NCI-H1105 (cell line): ENCODE measurements around the gene KRT83.

Experiments used
- DNase-seq: peaks from one replicate; lab custom pipeline; 2025; lab: John Stamatoyannopoulos, UW

KRT83 gene

DNA sequence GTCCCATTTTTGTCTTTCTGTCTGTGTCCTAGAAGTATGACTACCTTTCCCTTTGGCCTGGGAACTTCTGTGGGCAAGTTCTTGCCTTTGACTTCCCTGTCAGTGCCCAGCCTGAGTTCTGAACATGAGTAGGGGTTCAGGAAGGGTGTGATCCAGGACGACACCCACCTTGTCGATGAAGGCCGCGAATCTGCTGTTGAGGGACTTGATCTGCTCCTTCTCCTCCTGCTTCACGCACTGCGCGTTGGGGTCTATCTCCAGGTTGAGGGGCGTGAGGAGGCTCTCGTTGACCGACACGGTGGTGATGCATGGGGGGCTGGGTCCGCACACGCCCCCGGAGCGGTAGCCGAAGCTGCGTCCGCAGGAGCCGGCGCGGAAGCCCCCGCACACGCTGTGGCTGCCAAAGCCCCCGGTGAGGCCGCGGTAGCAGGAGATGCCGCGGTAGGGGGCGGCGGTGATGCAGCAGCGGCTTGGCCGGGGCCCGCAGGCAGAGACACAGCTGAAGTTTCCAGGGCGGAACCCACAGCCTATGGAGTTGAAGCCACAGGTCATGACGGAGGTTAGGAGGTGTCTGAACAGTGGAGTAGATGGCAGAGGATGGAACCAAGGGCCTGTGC, at the start of gene KRT83:
KRT83 (minus strand) TSS at position 615 of the 617 bp plus-strand sequence; CDS start at position 552, 63 bp downstream.
- no peak for DNase-seq

DNA sequence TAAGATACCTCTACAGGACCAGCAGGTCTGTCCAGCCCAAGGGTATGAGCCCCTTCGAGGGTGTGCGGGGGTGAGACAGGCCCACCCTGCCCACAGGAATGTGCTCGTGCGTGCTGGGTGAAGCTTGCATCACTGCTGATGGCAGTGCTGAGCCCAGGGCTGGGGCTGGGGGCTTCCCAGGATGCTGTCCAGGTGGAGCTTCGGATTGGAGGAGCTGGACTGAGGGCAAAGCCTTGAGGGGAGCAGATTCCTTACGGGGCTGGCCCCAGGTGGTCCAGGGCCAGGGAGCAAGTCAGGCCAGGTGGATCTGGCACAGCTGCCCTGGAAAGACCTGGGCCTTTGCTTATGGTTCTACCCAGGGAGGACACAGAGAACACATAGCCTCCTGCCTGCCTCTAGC, 48.6 kb upstream of the KRT83 start:
- DNase-seq = no peak

DNA sequence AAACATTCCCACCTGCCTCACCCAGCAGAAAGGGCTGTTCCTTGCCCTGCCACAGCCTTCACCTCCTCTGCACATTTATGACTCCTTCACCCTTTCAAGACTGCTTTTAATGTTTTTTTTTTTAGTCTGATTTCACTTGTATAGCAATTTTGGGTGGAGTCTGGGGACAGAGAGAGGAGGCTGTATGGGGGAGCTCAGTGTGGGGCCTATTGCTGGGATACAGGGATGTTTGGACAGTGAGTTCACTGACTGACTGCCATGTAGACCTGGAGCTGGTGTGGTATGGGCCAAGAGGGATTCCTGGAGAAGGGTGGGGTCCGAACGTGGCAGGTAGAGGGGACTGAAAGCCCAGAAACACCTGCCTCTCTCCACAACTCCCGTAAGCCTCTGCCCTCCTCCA, 48.0 kb upstream of the KRT83 start:
- DNase-seq = no peak

DNA sequence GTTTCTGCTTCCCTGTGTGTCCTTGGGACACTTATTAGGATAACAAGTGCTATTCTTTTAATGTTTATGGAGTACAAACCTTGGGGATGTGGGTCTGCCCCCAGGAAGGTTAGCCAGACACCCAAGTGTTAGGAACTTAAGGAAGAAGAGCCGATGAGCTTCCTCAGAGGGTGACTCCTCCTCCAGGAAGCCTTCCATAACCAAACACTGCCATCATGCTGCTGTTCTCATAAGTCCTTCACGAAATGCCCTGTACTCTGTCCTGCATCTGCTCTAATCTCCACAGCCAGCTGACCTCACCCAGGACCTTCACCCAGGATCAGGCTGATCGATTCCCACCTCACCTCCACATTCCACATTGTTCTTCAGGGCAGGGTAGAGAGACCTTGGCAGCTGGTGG, 47.3 kb upstream of the KRT83 start:
- no peak for DNase-seq

DNA sequence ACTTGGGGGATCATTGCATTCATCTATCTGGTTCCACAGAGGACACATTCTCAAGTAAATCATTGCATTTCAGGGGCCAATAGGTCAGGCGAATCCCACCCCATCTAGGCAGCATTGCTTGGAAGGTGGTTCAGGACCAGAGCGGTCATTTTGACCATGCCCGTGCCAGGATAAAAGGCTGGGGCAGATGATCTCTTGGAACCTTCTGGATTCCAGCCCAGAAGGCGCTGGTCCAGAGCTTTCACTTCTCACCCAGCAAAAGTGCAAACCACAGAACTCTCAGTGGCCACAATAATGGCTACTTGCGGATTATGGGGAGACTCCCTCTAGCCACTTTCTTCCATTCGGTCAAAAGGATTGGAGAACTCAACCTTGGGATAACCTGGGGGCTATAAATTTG, 46.7 kb upstream of the KRT83 start:
- DNase-seq = no peak

DNA sequence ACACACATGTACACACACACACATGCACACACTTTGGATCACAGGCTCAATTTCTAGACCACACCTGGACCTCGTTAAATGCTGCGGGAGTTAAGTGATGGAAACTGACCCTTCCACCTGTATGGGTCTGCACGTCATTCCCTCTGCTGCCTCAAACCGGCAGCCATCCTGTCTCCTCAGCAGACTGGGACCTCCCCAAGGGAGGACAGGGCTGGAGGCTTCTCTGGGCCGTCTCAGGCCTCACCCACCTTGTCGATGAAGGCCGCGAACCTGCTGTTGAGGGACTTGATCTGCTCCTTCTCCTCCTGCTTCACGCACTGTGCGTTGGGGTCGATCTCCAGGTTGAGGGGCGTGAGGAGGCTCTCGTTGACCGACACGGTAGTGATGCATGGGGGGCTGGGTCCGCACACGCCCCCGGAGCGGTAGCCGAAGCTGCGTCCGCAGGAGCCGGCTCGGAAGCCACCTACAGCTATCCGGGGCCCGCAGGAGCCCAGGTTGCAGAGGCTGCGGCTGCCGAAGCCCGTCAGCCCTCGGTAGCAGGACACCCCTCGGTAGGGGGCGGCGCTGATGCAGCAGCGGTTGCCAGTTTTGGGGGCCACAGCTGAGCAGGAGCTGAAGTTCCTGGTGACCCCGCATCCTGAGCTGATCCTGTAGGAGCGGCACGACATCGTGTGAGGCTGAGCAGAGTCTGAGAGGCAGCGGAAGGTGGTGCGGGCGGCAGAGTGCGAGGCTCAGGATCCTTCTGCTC, 45.7 kb upstream of the KRT83 start, which contains the start of gene KRT85:
KRT85 (minus strand) TSS at position 744 of the 748 bp plus-strand sequence; CDS start at position 668, 76 bp downstream.
- no peak for DNase-seq

DNA sequence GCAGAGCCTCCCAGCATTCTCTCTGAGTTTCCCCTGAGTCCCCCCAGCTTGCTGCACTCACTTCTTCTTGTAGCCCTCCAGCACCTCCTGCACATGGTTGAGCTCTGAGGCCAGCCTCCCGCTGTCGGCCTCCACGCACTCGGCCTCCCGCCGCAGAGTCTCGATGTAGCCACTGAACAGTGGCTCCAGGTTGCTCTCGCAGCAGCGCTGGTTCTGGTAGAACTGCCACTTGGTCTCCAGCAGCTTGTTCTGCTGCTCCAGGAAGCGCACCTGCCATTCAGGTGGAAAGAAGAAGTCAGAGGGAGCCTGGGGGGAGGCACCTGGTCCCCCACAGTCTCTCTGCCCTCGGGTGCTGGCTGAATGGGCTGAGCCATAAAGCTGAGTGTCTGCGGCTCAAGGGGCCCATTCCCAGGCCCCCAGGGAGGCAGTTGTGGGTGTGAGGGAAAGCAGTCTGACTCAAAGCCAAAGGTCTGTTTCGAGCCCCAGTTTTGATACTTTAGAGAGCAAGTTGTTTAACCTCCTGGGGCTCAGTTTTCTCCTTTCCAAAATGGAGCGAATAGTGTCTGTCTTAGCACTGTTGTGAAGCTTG, 43.8 kb upstream of the KRT83 start:
- no peak for DNase-seq

DNA sequence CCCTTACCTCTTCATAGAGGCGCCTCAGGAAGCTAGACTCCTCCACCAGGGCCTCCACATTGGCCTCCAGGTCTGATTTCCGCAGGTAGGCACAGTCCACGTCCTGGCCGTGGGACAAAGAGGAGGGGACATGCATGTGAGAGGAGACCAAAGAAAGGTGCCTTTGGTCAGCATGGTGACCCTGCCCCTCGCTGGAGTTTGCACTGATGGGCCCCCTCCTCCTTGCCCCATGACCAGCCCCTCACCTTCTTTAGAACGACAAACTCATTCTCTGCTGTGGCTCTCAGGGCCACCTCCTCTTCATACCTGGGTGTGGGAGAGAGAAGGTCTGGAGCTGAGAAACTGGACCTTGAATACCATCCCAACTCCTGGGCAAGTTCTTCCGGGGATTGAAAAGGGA, 42.9 kb upstream of the KRT83 start:
- DNase-seq = no peak

DNA sequence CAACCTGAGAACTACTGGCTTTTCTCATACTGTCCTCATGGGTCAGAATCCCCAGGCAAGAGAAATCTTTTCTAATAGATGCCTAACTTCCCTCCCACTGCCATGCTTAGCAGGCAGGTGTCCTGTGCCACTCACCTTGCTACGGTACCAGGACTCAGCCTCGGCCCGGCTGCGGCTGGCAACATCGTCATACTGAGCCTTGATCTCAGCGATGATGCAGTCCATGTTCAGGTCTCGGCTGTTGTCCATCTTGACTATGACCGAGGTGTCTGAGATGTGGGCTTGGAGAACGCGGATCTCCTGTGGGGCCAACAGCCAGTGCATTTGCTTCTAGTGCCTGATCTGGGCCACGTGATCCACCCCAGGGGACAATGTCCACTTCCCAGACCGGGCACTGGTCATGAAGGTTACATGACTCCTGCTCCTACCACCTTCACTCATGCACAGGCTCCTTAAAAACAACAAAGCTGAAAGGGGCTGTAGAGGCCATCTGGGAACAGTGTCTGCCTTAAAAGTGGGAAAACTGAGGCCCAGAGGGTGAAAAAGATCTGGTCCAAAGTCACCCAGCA, 42.0 kb upstream of the KRT83 start:
- no peak for DNase-seq

DNA sequence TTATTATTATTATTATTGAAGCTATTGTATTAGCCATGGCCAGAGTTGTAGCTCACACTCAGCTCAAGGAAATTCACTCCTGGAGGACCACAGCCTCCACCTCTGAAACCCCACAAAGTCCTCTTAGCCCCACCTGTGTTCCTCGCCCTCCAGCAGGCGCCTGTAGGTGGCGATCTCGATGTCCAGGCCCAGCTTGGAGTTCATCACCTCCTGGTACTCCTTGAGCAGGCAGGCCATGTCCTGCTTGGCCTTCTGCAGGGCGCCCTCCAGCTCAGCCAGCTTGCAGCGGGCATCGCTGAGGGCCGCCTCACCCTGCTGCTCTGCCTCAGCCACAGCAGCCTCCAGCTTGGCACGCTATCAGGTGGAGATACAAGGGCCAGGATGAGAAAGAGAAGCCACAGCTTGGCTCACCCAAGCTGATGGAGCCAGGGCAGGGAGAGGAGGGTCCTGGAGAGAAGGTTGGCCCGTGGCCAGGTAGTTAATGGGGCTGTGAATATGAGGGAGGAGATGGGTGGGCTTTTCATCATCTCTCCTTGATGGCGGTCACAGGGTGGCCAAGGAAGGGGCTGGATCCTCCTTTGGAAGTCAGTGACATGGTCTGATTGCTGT, 41.0 kb upstream of the KRT83 start:
- no peak for DNase-seq

DNA sequence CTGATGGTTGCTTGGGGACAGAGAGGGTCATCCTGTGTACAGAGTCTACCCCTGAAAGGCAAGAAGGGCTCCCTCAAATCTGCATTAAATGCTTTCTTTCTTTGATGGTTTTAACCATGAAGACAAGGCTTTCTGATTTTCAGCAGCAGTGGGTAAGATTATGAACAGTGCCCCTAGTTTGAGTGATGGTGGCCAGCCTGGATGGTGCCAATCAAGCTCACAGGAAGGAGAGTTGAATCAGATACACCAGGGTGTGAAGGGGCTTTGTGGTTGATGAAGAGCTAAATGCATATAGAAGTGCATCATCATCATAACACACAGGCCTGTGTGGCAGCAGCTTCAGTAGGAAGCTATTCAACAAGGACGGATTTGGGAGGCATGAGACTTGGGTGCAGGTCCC, 40.4 kb upstream of the KRT83 start:
- DNase-seq = no peak

DNA sequence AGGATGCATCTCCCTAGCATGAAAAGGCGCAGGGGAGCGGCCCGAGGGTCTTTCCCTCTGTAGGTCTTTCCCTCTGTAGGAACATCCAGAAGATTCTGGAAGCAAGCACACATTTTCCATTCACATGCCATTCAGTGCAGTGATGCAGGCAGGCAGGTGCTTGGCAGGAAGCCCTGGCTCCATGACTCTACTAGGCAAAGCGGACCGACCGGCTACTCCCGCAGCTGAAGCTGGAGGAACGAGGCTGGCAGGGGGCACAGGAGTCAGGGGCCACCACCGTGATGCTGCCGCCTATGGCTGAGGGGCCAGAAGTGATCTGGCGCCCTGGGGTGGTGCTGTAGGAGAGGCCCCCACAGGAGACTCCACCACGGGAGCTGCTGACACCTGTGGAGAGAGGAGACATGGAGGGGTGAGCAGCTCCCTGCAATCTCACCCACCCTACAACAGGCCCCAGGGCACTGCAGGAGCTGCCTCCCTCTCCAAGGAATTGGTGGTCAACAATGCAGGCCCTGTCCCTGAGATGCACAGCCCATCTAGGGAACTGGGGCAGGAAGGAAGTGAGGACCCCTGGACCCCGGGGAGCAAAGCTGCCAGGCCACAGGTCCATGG, 39.6 kb upstream of the KRT83 start:
- no peak for DNase-seq

DNA sequence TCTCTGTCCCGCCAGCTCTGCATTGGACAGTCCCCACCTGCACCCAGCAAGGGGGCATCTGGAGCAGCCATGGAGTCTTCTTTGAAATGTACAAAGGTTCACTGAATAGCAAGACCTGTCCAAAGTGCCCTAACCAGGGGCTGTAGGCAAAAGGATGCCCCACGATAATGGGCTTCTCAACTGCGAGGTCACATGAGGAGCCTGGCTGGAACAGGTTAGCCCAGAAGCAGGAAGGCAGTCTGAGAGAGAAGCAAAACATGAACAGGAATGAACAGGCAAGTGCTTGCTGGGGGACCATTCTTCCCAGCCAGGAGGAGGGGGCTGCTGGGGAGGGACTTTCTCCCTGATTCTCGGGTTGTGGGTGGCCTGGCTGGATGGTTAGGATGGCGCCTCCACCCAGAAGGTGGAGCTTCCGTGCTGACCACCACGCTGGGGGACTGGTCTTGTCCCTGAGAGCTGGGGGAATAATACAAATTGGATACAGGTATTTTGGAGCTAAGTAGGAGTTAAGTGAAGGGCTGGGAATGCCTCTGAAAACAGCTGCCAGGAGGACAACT, 39.0 kb upstream of the KRT83 start:
- DNase-seq = no peak

DNA sequence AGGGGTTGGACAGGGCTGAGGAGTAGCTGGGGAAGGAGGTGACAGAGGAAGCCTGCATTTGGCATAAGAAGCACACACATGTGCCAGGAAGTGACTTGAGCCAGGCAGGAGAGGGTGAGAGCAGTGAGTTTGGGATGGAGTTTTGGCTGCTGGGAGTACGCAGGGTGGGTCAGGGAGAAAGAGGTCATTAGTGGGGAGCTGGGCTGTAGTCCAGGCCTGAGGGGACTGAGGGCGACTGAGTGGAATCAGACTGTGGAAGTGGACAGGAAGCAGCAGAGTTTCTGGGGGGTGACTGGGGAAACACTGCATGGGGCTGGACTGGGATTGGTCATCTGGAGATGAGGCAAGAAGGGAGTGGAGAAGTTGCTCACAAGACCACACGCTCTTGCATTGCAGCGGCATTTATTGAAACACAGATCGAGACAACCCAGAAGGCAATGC, 38.4 kb upstream of the KRT83 start:
- DNase-seq = no peak

DNA sequence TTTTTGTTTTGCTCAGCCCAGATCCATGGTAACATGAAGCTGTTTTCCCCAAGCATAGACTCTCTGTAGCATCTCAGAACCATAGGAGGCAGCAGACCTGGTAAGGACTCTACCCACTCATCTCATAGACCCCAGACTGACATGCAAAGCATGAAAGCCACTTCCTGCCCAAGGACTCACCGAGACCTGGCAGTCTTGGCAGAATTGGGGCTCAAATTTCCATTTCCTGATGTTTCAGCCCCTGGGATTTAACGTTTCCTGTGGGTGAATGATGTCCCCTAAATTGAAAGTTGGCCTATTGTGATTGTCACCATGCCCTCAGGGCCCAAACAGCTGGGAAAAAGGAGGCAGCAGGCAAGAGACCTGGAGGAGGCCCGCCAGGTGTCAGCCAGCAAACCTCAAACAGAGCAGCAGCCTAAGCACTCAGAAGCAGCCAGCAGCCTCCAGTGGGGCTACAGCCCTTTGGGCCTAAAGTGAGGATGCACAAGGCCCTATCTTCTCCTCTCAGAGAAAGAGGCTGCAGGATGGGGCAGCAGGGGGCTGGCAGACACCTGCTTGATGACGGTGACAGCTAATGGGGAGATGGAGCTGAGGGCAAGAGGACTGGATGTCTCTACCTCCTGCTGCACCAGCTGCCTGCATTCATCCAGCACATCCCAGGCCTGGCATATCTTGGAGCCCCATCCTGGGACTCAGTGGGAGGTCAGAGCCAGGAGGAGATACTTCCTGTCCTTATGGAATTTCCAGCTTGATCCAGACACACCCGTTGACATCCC, 37.6 kb upstream of the KRT83 start:
- no peak for DNase-seq

DNA sequence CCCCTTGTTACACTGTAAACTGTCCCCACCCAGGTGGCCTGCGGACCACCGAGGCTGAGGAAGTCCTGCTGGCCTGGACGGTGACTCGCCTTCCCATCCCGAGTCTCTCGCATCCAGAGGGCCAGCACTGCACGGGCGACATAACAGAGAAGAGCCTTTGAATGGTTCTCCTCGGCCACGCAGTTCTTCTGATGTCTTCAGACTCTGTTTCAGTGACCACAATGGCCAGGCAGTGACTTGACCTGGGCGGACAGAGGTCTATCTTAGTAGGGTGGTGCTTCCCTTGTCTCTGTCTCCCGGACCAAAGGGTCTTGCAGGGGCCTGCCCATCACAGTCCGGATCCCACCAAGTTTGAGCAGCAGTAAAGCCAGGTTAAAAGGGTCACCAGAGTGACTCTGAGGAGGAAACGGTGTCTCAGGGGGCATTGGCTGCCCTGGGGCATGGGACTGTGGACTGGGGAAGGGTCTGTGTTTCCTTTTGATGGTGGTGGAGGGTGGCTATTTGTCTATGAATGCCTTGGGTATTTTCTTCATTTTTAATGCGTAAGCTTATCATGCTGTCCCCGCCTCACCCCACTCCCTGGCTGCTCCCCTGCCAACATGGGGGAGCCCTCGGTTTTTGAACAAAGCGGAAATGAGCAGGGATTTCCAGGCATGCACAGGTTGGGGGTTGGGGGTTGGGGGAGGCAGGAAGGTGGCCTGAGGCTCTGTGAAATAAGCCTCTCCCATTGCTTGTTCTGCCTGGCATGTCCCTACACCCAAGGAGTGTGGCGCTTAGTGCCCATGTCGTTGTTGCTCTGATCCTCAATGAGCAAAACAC, 35.8 kb upstream of the KRT83 start:
- no peak for DNase-seq

DNA sequence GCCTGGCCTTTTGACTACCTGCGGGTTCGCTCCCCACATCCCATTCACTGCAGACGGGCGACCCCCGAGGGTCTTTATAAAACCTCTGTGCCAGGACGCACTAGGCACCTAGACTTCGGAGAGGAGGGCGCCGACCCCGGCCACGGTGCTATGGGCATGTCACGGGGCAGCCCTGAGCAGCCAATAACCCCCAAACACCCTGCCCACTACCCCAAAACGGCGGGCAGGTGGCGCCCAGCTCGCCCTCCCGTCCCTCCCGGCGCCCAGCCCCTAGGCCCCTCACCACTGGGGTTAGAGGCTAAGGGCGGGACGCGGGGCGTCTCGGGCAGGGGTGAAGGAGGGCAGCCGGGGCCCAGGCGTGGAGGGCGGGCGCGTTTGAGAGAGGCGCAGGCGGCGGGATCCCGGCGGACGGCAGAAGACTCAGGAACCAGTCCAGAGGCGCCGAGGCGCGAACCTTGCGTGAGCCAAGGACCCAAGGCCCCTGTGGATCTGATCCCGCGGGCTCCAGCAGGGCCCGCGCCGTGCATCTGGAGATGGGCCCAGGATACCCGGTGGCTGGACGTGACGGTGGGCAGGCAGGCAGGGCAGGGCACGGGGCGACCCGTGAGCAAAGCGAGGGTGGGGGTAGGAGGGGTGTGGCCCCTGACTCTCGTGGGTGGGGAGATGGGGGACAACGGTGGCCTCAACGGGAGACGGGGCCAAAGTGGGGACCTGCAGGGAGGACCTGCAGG, 35.0 kb upstream of the KRT83 start:
- DNase-seq = no peak

DNA sequence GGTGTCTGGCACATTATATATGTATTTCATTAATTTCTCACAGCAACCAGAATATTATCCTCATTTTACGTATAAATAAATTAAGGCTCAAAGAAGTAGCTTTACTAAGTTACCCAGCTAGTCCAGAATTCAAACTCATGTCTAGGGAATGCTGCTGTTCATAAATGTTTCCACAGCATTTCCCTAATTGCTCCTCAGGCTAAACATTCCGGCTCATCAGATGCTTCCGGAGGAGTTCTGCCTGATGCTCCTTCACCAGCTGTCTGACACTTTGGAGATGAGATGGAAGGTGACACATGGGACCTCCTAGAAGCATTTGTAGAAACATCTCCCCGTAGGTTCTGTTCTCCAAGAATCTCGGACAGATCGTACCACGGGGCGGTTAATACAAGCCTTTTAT, 34.0 kb upstream of the KRT83 start:
- DNase-seq = no peak

DNA sequence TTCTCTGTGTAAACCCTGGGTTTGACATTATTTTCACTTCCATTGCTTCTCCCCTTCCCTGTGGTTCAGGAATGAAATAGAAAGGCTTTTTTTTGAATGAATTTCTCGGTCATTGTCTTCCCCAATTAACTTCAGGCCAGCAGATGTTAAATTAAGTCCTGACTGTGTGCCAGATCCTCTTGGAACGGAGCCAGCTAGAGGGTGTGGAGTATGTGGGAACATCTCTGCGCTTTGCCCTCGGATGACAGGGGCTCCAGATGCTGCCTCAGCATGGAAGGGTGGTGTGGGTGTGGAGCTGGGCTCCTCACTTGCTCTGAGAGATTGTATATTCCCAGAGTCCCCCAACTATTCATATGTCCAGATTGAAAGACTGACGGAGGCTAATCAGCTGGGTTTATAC, 33.0 kb upstream of the KRT83 start:
- peak; percentile 38 for DNase-seq
